Skin epidermis (tissue), 12 donors: ENCODE data around the gene OPN4.

ENCODE experiments used
- H3K27ac ChIP-seq, 21 experiments: fragments of 200-600 bp; sonication (generic) in 11 of 21; one replicate each; pipeline ENCODE4 v1.5.0; 2020; ENCODE audit warnings: mild to moderate bottlenecking in 3 of 21, inconsistent platforms in 2 of 21, moderate library complexity in 2 of 21
- H3K4me3 ChIP-seq, 7 experiments: fragments of 200-600 bp; sonication (generic) in 2 of 7; one replicate each; pipeline ENCODE4 v1.5.0; 2020; ENCODE audit warnings: inconsistent platforms in 2 of 7, mild to moderate bottlenecking in 2 of 7, moderate library complexity in 1 of 7

The OPN4 gene

GRCh38 chr10:86646532-86646931 is 7.8 kb upstream of the OPN4 start:
- Histone ChIP-seq H3K4me3 (no peak overlapping the region), H3K27ac (peak overlapping the region in 1 of 21 experiments; percentile 39)

DNA sequence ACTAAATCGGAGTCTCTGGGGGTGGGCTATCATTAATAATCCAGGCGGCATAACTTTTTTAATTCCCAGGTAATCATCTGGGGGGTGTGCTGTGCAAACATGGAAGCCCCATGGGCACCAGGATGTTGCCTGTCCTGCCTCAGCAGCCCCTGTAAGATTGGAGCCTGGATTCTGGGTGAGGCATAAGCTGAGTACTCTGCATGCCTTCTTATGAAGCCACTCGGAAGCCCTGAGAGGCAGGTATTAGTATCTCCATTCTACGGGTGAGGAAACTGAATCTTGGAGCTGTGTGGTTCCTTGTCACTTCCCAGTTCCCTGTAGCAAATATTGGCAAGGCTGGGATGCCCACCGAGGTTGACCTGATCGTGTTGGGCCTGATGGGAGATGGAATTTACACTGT is 7.4 kb upstream of the OPN4 start:
- H3K4me3 ChIP-seq, result no peak overlapping the region
- peak overlapping the region in 2 of 21 experiments; percentile 16 to 39 for H3K27ac ChIP-seq

DNA sequence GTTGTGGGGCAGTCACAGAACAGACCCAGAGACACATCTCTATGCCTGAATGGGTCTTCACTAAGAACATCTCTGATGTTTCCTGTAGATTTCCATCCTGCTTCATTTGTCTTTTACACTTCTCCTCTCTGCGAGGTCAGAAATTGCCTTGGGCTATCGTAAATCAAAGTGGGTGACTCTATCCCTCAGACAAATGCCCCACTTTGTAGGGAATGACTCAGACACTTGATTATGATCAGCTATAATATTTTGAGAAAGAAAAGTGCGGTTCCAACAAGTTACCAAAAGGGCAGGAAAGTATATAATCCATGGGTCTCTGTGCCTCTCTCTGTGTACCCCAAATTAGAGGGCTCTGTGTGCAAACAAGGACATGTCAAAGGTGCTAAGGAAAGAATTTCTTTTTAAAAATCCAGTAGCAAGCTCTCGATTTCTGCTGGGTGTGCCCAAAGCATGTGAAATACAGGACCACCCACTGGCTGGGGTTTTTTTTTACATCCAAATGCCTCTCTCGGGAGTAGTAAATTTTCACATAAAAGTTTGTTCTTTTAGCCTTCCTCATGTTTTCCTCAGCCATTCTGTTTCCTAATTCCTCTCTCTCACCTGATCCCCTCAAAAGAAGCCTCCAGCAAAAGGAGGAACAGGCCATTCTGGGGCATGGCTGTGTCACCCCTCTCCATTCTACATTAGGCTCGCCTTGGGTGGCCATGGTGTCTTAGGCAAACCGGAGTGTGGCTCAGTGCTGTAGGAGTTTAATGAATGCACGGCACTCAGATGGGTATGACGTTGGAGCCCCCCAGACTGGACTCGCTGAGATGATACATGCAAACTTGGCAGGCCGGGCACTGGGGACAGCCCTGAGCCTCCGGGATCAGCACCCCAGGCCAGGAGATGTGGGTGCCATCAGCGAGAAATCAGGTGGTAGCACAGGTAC is 6.3 kb upstream of the OPN4 start:
- peak overlapping the region in 3 of 21 experiments; percentile 16 to 57 (median 39) for H3K27ac ChIP-seq
- H3K4me3 ChIP-seq, result no peak overlapping the region

GRCh38 chr10:86648704-86649427 is 5.5 kb upstream of the OPN4 start:
- peak overlapping the region in 1 of 21 experiments; percentile 57 for H3K27ac ChIP-seq

GRCh38 chr10:86649471-86650150 is 4.7 kb upstream of the OPN4 start:
- no peak overlapping the region for H3K4me3 ChIP-seq
- no peak overlapping the region for H3K27ac ChIP-seq

More at GRCh38 chr10:86648704-86649427, 5.5 kb upstream of the OPN4 start:
- H3K4me3 ChIP-seq, result no peak overlapping the region

DNA sequence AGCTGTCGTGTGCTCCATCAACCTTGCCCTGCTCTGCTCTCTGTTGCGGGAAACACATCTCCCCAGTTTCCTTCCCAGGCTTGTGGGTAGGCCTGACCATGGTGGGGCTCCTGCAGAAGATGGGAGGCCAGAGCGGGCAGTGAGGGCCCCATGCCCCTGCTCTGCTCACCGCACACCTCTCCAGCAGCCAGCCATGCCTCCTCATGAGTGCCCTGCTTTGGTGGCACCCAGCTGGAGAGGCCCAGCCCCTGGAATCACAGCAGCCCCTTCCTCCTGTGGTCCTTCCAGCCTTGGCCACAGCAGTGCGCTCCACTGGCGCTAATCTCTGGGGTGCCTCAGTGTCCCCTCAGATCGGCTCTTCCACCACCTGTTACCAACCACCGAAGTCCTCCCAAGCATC is 4.2 kb upstream of the OPN4 start:
- H3K4me3 ChIP-seq, result no peak overlapping the region
- H3K27ac ChIP-seq, result no peak overlapping the region

DNA sequence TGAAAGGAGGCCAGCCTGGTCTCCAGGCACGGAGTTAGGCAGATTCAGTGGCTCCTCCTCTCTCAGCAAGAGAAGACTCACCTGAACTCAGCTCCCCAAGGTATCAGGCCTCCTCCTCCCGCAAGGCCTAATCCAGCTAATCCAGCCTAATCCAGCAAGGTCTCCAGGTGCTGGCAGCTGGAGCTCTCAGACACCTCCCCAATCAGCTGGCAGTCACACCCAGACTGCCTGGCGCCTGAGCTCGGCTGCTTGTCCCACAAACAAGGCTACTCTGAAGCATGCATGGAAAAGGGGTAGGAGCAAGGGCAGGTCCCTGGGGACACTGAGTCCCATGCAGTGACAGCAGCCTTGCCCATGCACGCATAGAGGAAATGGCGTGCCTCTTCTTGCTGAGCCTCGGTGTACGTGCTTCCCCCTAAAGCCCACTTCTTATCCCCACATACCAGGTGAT is 3.3 kb upstream of the OPN4 start:
- no peak overlapping the region for H3K27ac ChIP-seq
- no peak overlapping the region for H3K4me3 ChIP-seq

- no peak overlapping the region for H3K27ac ChIP-seq
- H3K4me3 ChIP-seq, result no peak overlapping the region
Observed at GRCh38 chr10:86651631-86652331, 2.6 kb upstream of the OPN4 start.

DNA sequence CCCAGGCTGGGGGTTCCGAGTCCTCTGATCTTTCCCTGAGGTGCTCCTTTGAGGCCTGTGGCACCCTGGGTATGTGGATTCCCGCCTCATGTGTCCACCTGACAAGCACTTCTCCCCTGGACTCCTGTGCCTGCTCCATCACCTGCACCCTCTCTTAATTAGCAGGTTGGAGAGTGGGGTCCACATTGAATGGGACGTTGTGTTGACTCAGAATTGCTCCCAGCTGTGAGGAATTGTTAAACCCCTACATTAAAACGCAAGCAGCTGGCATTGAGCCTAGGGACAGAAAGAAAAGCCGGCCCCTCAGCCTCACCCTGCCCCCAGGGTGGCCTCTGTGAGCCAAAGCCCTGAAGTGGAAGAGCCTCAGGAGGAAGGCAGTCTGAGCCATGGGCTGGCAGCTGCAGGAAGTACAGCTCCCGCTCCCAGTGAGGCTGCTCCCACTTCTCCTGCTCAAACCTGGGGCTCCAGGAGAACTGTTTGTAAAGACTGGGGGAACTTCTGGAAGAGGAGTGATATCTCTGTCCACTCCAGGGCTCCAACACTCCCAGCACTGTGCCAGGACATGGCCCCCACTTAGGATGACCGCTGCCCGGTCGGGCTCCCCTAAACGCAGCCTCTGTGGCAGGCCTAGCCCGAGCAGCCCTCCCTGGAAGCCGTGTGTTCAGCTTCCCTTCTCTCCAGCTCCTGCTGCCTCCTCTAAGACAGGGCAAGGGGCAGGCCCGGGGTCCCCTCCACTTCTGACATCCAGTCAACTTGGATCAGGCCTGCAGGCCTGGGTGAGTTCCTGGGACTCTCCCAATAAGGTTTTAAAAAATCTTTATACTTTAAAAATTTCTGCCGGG is 1.8 kb upstream of the OPN4 start:
- Histone ChIP-seq H3K4me3 (no peak overlapping the region), H3K27ac (no peak overlapping the region)

DNA sequence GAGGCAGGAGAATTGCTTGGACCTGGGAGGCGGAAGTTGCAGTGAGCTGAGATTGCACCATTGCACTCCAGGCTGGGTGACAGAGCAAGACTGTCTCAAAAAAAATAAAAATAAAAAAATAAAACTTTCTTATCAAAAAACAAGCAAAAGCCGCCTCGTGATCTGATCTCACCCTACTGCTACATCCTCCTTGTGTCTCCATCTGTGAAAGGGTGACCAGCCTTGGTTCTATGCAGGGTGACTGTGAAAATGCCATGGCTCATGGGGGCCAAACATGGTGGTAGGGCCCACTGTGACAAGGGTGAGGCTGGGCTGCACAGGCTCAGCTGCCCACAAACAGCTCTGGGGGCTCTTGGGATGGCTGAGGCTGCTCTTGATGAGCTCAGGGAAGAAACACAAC is 968 bp upstream of the OPN4 start:
- H3K27ac ChIP-seq, result no peak overlapping the region
- no peak overlapping the region for H3K4me3 ChIP-seq

- H3K4me3 ChIP-seq, result no peak overlapping the region
- H3K27ac ChIP-seq, result no peak overlapping the region
Observed at GRCh38 chr10:86653987-86654386, 360 bp upstream of the OPN4 start.

DNA sequence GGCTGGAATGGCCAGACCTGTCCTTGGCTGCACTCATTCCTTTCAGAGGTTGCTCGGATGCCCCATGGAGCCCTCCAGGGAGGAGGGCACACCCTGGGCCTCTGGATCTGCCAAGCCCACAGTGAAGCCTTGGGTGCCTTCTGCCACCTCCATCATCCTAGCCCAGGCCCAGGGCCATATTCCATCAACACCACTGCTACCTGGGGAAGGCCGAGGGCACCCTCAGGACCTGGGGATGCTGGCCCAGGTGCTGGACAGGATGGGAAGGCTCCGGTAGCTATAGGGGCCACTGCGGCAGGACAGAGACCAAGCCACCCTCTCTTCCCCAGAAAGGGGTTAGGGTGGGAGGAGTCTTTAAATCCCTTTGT is 810 bp downstream of the OPN4 start:
- H3K4me3 ChIP-seq, result no peak overlapping the region
- H3K27ac ChIP-seq, result no peak overlapping the region

- H3K27ac ChIP-seq, result no peak overlapping the region
Observed at GRCh38 chr10:86655596-86655995, 1.2 kb downstream of the OPN4 start.

GRCh38 chr10:86657011-86657395 is 2.7 kb downstream of the OPN4 start:
- H3K27ac ChIP-seq, result no peak overlapping the region
- H3K4me3 ChIP-seq, result no peak overlapping the region

More at GRCh38 chr10:86655596-86655995, 1.2 kb downstream of the OPN4 start:
- H3K4me3 ChIP-seq, result no peak overlapping the region

GRCh38 chr10:86657396-86658011 is 3.2 kb downstream of the OPN4 start:
- H3K4me3 ChIP-seq, result no peak overlapping the region
- no peak overlapping the region for H3K27ac ChIP-seq

DNA sequence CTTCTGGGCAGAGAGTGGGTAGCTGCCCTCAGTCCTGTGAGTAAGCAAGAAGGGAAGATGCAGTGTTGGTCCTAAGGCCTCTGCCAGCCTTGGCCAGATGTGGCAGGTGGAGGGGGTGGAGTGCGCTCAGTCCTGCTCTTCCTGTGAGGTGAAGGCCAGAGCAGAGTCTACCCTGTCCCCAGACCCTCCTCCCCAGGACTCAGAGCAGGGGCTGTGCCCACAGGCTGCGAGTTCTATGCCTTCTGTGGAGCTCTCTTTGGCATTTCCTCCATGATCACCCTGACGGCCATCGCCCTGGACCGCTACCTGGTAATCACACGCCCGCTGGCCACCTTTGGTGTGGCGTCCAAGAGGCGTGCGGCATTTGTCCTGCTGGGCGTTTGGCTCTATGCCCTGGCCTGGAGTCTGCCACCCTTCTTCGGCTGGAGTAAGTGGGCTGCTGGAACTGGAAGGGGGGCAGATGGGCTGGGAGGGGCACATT is 4.0 kb downstream of the OPN4 start:
- H3K4me3 ChIP-seq, result no peak overlapping the region
- H3K27ac ChIP-seq, result no peak overlapping the region

GRCh38 chr10:86658751-86659150 is 4.4 kb downstream of the OPN4 start:
- Histone ChIP-seq H3K27ac (no peak overlapping the region), H3K4me3 (no peak overlapping the region)

DNA sequence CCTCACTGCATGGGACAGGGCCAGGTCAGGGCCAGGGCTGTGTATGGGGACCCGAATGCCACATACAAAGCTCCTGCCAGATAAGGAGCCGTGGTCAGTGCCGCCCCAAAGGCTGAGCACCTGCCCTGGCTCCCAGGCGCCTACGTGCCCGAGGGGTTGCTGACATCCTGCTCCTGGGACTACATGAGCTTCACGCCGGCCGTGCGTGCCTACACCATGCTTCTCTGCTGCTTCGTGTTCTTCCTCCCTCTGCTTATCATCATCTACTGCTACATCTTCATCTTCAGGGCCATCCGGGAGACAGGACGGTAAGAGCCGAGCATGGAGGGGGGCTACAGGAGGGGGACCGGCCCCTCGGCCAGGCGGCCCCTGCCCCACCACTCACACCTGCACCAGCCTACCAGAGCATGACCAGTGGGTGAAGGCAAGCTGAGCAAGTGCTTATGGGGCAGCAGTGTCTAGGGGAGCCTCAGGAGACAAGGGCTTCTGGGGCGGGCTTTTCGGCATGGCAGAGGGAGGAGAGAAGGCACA is 4.9 kb downstream of the OPN4 start:
- H3K27ac ChIP-seq, result no peak overlapping the region
- no peak overlapping the region for H3K4me3 ChIP-seq
